T-helper 17 cell (primary cell): ENCODE data around the gene OGFR. TPM values are rescaled to one million over a fixed set of nuclear protein-coding genes. Genes with fewer than 3 reads are reported as not detected.
A peak's percentile ranks its signal among the peaks of the same experiment; 100 is the strongest.

Experiments
- ATAC-seq: fragments of 150-1000 bp; cut with Tn5 transposase; 2 replicates; pipeline ENCODE4 v1.10.0; 2021; ENCODE audit warnings: mild to moderate bottlenecking, moderate library complexity
- DNase-seq, 3 donors: peaks; one replicate each; pipeline versions ENCODE4 v3.0.0 to v3.0.0-alpha.2; 2020 to 2021
- H3K9me3 ChIP-seq: one replicate; pipeline ENCODE4 v1.7.0; 2013; ENCODE audit warnings: low read length, mild to moderate bottlenecking; ENCODE audit not compliant: control insufficient read depth, poor library complexity, severe bottlenecking
- H3K27ac Mint-ChIP-seq: one replicate; pipeline ENCODE4 v1.8.0; 2022; ENCODE audit warnings: mild to moderate bottlenecking, moderate library complexity, mixed read lengths
- H3K27me3 Mint-ChIP-seq: one replicate; pipeline ENCODE4 v1.8.0; 2022; ENCODE audit warnings: mixed read lengths
- H3K36me3 Mint-ChIP-seq: one replicate; pipeline ENCODE4 v1.8.0; 2022; ENCODE audit warnings: low read depth, mixed read lengths
- H3K4me1 Mint-ChIP-seq: one replicate; pipeline ENCODE4 v1.8.0; 2022; ENCODE audit warnings: mild to moderate bottlenecking, mixed read lengths
- H3K4me3 Mint-ChIP-seq: one replicate; pipeline ENCODE4 v1.8.0; 2022; ENCODE audit warnings: mild to moderate bottlenecking, moderate library complexity, mixed read lengths
- total RNA-seq, 4 donors: library from RNA in 2 of 4; stranded (reverse) in 2 of 4; gene quantifications; one replicate each; pipeline ENCODE4 v1.2.3 and lab custom pipeline; 2022 to 2026

The OGFR gene
- total RNA-seq, 2 donors from 2014 or later: 39.4 to 41.3 TPM

- no peak overlapping the region for H3K4me3 Mint-ChIP-seq
- peaks cover 2% of the 10 kb centered on the region for H3K36me3 Mint-ChIP-seq
- no peak overlapping the region for H3K27ac Mint-ChIP-seq
- H3K27me3 Mint-ChIP-seq: peaks cover 15% of the 10 kb centered on the region
- DNase-seq (no peak), ATAC-seq (no peak)
- H3K4me1 Mint-ChIP-seq: peaks cover 4% of the 10 kb centered on the region
- H3K9me3 ChIP-seq: no peaks in the 10 kb centered on the region
Measured at GRCh38 chr20:62835931-62836861, 31.6 kb downstream of the OGFR start.

DNA sequence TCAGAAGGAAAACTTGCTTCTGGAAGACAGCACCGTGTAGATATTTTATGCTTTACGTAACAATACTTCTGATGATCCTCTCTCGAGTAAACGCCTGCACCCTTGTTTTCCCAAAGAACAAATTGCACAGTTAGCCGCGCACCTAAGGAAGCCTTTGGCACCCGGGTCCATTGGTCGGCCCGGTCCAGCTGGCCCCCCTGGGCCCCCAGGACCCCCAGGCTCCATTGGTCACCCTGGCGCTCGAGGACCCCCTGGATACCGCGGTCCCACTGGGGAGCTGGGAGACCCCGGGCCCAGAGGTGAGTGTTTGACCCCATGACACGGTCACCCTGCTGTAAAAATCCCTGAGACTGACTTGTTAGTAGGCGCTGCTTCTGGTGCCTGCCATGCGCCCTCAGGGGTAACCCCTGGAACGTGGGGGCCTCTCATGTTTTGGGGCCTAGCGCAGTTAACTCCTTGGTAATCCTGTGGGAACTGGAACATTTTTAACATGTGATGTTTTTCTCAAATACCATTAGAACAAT, 32.4 kb downstream of the OGFR start:
- H3K27ac Mint-ChIP-seq: no peak overlapping the region
- peaks cover 2% of the 10 kb centered on the region for H3K36me3 Mint-ChIP-seq
- no peaks in the 10 kb centered on the region for H3K9me3 ChIP-seq
- no peak for ATAC-seq
- DNase-seq: no peak
- H3K27me3 Mint-ChIP-seq: peaks cover 15% of the 10 kb centered on the region
- no peak overlapping the region for H3K4me3 Mint-ChIP-seq
- peaks cover 4% of the 10 kb centered on the region for H3K4me1 Mint-ChIP-seq

DNA sequence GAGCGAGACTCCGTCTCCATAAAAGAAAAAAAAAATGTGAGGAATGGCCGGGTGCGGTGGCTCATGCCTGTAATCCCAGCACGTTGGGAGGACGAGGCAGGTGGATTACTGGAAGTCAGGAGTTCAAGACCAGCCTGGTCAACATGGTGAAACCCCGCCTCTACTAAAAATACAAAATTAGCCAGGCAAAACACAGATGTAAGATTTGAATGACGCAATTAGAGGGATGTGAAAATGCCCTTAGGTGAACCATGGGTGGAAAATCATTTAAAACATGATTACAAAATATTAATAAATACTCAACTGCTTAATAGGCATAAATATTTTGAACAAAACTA, 33.1 kb downstream of the OGFR start:
- Mint-ChIP-seq H3K27ac (no peak overlapping the region), H3K36me3 (peaks cover 2% of the 10 kb centered on the region), H3K27me3 (peaks cover 15% of the 10 kb centered on the region), H3K4me3 (no peak overlapping the region), H3K4me1 (peaks cover 2% of the 10 kb centered on the region)
- ATAC-seq (no peak), DNase-seq (no peak)
- H3K9me3 ChIP-seq: no peaks in the 10 kb centered on the region

- ATAC-seq: peak; percentile 56
- H3K36me3 Mint-ChIP-seq: peaks cover 2% of the 10 kb centered on the region
- DNase-seq: no peak
Measured at GRCh38 chr20:62838128-62838891, 33.7 kb downstream of the OGFR start.

GRCh38 chr20:62839261-62839660, 34.6 kb downstream of the OGFR start:
- peaks cover 2% of the 10 kb centered on the region for H3K36me3 Mint-ChIP-seq
- no peak overlapping the region for H3K27ac Mint-ChIP-seq
- H3K9me3 ChIP-seq: no peaks in the 10 kb centered on the region
- no peak for ATAC-seq
- peaks cover 15% of the 10 kb centered on the region for H3K27me3 Mint-ChIP-seq
- H3K4me3 Mint-ChIP-seq: no peak overlapping the region
- peaks cover 2% of the 10 kb centered on the region for H3K4me1 Mint-ChIP-seq
- DNase-seq: no peak

More at GRCh38 chr20:62838128-62838891, 33.7 kb downstream of the OGFR start:
- Mint-ChIP-seq H3K4me1 (peaks cover 2% of the 10 kb centered on the region), H3K27ac (no peak overlapping the region), H3K27me3 (peaks cover 15% of the 10 kb centered on the region), H3K4me3 (no peak overlapping the region)
- no peaks in the 10 kb centered on the region for H3K9me3 ChIP-seq

- DNase-seq: no peak
- H3K4me3 Mint-ChIP-seq: no peak overlapping the region
- no peak overlapping the region for H3K27ac Mint-ChIP-seq
- H3K36me3 Mint-ChIP-seq: peaks cover 2% of the 10 kb centered on the region
- peaks cover 2% of the 10 kb centered on the region for H3K4me1 Mint-ChIP-seq
- peaks cover 14% of the 10 kb centered on the region for H3K27me3 Mint-ChIP-seq
- H3K9me3 ChIP-seq: no peaks in the 10 kb centered on the region
- ATAC-seq: no peak
Measured at GRCh38 chr20:62839816-62840215, 35.2 kb downstream of the OGFR start.

DNA sequence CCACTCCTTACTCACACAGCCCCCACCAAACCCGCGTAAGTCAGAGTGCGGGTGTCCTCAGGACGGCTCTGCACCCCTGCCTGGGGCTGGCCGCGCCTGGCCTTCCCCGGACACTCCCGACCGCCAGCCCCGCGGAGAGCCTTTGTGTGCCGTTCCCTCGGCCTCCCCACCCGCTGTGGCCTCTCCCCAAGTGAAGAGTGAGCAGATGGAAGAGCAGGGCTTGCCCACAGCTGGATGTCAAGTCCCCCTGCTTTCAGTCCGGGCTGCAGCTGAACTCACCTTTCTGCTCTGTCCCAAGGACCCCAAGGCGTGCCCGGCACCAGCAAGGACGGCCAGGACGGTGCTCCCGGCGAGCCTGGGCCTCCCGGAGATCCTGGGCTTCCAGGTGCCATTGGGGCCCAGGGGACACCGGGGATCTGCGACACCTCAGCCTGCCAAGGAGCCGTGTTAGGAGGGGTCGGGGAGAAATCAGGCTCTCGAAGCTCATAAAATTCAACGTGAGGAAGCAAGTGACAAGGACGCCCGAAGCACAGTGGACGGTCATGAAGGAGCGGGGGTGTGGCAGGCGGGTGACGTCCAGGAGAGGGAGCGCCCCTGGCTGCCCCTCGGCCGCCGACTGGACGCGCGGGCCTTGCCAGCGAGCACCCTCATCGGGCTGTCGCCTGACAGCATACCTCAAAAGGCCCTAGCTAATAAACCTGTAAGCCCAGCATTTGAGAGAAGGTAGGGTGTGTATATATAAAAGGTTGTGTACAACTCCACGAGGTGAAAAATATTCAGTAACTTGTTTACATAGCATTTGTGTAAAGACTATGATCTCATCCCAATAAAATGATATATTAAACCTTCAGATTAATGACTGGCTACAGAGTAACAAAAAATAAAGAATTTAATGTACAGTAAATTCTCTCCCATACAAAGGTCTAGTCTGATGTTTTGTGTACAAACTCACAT, 35.9 kb downstream of the OGFR start:
- H3K36me3 Mint-ChIP-seq: no peaks in the 10 kb centered on the region
- no peak overlapping the region for H3K4me3 Mint-ChIP-seq
- no peaks in the 10 kb centered on the region for H3K9me3 ChIP-seq
- H3K27ac Mint-ChIP-seq: no peak overlapping the region
- ATAC-seq (no peak), DNase-seq (no peak)
- H3K27me3 Mint-ChIP-seq: peaks cover 7% of the 10 kb centered on the region
- no peaks in the 10 kb centered on the region for H3K4me1 Mint-ChIP-seq

DNA sequence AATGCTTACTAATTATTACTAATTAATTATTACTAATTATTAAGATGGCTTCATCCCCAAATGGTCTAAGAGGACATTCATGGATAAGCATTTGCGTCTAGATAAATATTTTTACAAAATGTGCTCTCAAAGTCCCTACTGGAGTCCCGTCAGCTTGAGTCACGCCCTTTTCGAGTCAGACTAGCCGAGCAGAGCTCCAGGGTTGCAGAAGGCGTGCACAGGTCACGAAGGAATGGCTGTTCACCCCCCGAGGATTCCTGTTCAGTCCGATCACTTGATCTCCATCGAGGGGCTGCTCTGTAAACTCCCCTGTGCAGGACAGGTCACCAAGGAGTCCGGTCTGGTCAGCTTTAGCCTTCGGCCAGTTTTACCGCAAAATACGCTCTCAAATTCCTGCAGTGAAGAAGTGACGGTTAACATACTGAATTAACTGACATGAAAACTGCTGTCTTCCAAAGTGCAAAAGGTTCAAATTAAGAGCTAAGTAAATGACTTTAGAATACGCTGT, 37.1 kb downstream of the OGFR start:
- Mint-ChIP-seq H3K36me3 (no peaks in the 10 kb centered on the region), H3K27me3 (peaks cover 7% of the 10 kb centered on the region), H3K27ac (no peak overlapping the region), H3K4me3 (no peak overlapping the region), H3K4me1 (no peaks in the 10 kb centered on the region)
- ATAC-seq: no peak
- H3K9me3 ChIP-seq: no peaks in the 10 kb centered on the region
- DNase-seq: no peak

DNA sequence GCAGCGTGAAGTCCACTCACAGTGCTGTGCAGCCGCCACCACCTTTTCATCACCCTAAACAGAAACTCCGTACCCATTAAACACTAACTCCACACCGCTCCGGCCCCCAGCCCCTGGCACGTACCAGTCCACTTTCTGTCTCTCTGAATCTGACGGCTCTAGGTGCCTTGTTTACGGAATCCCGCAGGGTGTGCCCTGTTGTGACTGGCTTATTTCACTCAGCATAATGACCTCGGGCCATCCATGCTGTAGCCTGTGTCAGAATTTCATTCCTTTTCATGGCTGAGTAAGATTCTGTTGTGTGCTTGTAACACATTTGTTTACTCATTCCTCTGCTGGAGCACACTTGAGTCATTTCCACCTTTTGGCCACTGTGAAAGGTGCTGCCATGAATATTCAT, 39.0 kb downstream of the OGFR start:
- Mint-ChIP-seq H3K4me3 (no peak overlapping the region), H3K36me3 (no peaks in the 10 kb centered on the region), H3K27ac (no peak overlapping the region), H3K4me1 (no peaks in the 10 kb centered on the region), H3K27me3 (no peaks in the 10 kb centered on the region)
- ATAC-seq (no peak), DNase-seq (no peak)
- H3K9me3 ChIP-seq: no peaks in the 10 kb centered on the region

- Mint-ChIP-seq H3K27ac (no peak overlapping the region), H3K27me3 (no peaks in the 10 kb centered on the region), H3K4me3 (no peak overlapping the region), H3K4me1 (no peaks in the 10 kb centered on the region), H3K36me3 (no peaks in the 10 kb centered on the region)
- no peaks in the 10 kb centered on the region for H3K9me3 ChIP-seq
- DNase-seq (no peak), ATAC-seq (no peak)
Measured at GRCh38 chr20:62844182-62844581, 39.5 kb downstream of the OGFR start.

DNA sequence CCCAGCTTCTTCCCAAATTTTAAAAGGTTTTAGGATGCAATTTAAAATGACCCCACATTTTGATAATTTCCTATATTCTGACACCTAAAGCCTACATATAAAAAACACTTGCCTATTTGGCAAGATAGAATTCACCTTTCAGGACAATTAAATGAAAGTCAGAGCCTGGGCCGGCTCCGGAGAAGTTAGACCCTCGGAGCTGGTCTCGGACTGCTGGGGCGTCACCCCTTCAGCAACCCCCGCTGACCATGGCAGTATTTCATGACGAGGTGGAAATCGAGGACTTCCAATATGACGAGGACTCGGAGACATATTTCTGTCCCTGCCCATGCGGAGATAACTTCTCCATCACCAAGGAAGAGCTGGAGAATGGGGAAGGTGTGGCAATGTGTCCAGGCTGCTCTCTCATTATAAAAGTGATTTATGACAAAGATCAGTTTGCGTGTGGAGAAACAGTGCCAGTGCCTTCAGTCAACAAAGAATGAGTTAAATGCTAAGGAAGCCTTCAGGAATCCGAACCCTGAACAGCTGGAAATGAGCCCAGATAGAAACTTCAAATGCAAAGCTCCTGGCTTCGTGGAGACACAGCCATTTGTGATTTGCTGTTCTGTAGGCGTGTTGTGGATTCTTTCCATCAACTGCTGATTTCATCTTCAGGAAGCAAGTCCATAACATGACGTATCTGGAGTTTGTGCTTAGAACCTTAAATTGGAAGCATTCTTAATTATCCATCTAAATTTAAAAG, 41.0 kb downstream of the OGFR start:
- ATAC-seq (no peak), DNase-seq (no peak)
- Mint-ChIP-seq H3K27ac (no peak overlapping the region), H3K36me3 (no peaks in the 10 kb centered on the region), H3K4me1 (peaks cover 5% of the 10 kb centered on the region), H3K4me3 (no peak overlapping the region), H3K27me3 (no peaks in the 10 kb centered on the region)
- no peaks in the 10 kb centered on the region for H3K9me3 ChIP-seq
